Activated CD4-positive, CD25-positive, alpha-beta regulatory T cell treated with anti-CD3 and anti-CD28 coated beads, Interleukin-2, amount 50 U/mL, for 16 hours (primary cell): Measurements from ENCODE around the gene CD247.

Experiments
- DNase-seq: peaks from one replicate; pipeline ENCODE4 v3.0.0-alpha.2; 2020; ENCODE audit warnings: low read depth, low spot score

The CD247 gene

GRCh38 chr1:167489571-167490340 lies 28.6 kb downstream of the CD247 start:
- DNase-seq = no peak

- no peak for DNase-seq
Measured at GRCh38 chr1:167488786-167489185, 29.5 kb downstream of the CD247 start.

DNA sequence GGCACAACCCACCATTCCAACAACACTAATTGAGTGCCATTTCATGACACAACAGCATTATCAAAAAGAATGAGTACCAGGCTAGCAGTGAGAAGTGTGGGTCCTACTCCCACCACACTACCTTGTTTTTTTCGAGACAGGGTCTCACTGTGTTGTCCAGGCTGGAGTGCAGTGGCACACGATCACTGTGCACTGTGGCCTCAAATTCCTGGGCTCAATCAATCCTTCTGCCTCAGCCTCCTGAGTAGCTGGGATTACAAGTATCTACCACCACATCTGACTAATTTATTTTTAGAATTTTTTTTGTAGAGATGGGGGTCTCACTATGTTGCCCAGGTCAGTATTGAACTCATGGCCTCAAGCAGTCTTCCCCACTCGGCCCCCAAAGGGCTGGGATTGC lies 30.7 kb downstream of the CD247 start:
- no peak for DNase-seq

DNA sequence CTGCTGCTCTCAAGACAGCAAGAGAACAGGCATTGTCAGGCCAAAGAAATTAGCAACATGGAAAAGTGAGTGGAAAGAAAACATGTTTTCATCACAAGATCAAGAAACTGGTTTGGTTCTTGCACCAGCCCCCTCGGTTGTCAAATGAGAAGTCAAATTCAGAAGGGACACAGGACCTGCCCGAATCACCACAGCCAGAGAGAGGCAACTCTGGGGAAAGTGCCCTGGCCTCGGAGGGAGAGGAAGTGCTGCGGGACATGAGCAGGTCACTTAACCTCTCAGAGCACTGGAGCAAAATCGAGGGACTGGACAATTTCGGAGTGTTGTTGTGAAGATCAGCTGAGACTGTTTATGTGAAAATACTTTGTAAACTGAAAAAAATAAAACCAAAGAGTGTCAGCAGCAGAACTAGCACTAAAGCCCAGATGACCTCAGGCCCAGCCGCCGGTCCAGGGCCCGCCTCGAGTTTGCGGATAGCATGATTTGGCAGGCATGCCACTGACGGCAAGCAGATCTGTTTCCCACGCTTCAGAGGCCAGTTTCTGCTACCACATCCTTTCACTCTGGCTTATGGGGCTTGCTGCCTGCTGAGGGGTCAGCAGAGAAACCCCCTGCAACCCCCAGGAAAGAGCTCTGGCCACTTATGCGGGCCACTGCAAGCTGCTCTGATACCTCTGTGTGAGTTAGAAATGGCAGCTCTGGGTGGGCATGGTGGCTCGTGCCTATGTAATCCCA lies 32.1 kb downstream of the CD247 start:
- no peak for DNase-seq

DNA sequence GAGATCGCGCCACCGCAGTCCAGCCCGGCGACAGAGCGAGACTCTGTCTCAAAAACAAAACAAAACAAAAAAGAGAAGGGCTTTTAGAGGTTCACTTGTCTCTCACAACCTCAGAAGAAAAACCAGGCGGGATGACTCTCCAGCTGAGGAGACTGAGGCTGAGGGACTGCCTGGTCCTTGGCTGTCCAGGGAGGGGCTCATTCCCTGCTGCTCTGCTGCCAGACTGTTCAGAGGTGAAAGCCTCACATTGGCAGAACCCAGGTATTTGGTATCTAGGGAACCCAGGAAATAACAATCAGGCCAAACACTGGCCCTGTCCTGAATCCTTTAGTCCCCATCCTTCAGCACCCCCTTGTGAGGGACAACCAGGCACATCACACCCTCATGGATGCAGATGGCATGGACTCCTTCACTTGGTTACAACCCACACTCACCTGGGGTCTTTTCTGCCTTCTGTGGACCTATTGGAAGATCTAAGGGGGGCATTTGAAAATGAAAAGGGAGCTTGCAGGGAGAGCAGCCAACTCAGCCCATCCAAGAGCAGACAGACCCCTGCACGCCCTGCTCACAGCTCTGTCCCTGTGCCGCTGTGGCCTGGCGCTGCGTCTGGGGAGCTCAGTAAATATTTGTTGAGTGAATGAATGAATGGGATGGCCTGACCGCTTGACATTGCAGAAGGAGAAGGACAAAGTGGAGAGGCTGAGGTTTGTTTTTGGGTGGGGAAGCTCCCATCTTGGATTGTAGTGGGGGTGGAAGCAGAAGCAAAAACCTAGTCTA lies 33.4 kb downstream of the CD247 start:
- DNase-seq = no peak

GRCh38 chr1:167483790-167484189 lies 34.5 kb downstream of the CD247 start:
- no peak for DNase-seq

- DNase-seq = no peak
Measured at GRCh38 chr1:167482184-167482583, 36.1 kb downstream of the CD247 start.

GRCh38 chr1:167479331-167479979 lies 38.9 kb downstream of the CD247 start:
- DNase-seq = no peak

GRCh38 chr1:167477986-167478385 lies 40.3 kb downstream of the CD247 start:
- no peak for DNase-seq

- DNase-seq = no peak
Measured at GRCh38 chr1:167476061-167476460, 42.3 kb downstream of the CD247 start.

GRCh38 chr1:167474191-167474641 lies 44.1 kb downstream of the CD247 start:
- no peak for DNase-seq

DNA sequence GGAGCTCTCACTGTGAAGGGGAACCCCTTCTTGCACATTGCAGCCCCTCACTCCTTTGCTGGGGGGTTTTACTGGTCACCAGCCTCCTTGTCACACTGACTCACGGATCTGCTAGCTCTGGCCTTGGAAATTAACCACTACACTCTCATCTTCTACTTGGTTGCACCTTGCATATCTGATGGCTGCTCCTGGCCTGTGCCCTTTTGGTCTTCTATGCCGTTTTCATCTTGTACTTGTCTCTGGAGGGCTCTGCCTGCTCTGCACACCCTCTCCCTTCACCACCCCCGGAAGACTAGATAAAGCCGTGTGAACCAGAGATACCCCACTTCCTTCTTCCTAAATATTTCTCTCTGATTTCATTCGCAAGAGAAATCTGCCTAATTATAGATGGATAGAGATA lies 44.6 kb downstream of the CD247 start:
- DNase-seq = no peak

DNA sequence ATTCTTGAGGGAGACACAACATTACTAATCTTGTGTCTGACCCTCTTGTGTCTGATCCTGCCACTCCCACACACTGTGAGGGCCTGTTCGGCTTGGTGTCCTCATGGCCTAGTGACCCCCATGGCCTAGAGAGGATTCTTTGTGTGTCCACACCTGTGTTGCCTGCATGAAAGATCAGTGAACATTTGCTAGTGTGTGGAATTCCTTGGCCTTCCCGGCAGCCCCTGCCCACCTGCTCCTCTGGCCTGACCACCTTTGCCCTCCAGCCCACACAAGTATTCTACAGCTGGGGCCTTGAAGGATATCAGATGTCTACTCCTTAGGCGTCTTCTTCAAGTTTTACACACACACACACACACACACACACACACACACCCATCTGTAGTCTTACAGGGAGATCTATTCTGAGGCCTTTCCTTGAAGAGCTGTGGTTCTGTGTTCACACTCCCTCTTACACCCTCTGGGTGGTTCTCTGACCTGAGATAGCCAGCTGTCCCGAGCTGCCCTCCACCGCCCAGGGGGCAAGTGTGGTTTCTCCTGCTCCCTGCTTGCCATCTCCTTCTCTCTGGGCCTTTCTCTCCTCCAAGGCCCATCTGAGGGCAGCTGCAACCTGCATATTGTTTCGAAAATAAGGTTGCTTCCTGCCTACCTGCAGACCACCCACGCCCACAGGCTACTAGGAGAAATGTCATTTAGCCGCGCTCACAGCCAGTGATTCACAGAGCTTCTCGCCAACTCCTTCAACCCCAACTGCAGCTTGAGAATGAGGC lies 45.4 kb downstream of the CD247 start:
- no peak for DNase-seq

- DNase-seq = no peak
Measured at GRCh38 chr1:167471568-167471967, 46.8 kb downstream of the CD247 start.

- DNase-seq = no peak
Measured at GRCh38 chr1:167469280-167469965, 48.9 kb downstream of the CD247 start.

GRCh38 chr1:167467752-167468151 lies 50.6 kb downstream of the CD247 start:
- DNase-seq = no peak

- DNase-seq = no peak
Measured at GRCh38 chr1:167467126-167467710, 51.1 kb downstream of the CD247 start.

- no peak for DNase-seq
Measured at GRCh38 chr1:167465743-167466142, 52.6 kb downstream of the CD247 start.

DNA sequence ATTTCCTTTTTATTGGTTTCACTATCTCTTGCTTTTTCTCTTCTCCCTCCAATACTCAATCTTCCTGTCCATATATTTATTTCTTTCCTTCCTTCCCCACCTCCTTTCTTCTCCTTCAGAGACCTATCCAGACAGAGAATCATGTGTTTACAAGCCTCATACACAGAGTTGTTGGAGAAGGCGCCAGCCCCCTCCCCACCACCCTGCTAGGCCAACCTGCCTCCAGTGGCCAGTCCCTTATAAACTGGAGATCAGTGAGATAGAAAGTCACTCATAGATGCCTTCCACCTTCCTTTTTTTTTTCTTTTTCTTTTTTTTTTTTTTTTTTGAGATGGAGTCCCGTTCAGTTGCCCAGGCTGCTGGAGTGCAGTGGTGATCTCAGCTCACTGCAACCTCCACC lies 53.3 kb downstream of the CD247 start:
- DNase-seq = no peak
